Measurements from ENCODE around the gene PPM1N. TPM values are rescaled to one million over a fixed set of nuclear protein-coding genes. Genes with fewer than 3 reads are reported as not detected.

The PPM1N gene
- total and polyA plus RNA-seq, 2 of the 13 experiments (the other 11 are each of a cell fraction or from before 2014, with no cell fraction given), result 0.31 to 1.8 TPM

DNA sequence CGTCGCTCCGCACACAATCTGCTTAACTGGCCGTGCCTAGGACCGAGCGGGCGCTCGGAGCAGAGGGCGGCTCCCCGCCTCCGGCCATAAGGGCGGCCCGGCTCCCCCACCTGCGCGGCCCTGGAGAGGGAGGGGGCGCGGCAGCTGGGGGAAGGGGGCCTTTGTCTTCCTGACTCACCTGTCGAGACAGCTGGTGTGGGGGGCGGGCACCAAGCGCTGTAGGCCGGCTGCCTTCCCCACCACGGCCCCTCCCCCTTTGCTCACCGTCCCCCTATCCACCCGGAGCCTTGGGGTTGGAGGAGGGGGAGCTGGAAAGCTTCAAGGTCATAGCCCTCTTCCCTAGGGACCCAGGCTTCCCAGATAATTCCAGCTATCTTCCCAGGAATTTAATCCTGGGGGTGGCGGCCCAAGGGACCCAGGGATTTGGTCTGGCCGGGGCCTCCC is 10.2 kb downstream of the PPM1N start (continued):
- TF ChIP-seq, protein P1, sequence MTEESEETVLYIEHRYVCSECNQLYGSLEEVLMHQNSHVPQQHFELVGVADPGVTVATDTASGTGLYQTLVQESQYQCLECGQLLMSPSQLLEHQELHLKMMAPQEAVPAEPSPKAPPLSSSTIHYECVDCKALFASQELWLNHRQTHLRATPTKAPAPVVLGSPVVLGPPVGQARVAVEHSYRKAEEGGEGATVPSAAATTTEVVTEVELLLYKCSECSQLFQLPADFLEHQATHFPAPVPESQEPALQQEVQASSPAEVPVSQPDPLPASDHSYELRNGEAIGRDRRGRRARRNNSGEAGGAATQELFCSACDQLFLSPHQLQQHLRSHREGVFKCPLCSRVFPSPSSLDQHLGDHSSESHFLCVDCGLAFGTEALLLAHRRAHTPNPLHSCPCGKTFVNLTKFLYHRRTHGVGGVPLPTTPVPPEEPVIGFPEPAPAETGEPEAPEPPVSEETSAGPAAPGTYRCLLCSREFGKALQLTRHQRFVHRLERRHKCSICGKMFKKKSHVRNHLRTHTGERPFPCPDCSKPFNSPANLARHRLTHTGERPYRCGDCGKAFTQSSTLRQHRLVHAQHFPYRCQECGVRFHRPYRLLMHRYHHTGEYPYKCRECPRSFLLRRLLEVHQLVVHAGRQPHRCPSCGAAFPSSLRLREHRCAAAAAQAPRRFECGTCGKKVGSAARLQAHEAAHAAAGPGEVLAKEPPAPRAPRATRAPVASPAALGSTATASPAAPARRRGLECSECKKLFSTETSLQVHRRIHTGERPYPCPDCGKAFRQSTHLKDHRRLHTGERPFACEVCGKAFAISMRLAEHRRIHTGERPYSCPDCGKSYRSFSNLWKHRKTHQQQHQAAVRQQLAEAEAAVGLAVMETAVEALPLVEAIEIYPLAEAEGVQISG (CRISPR knock-in tag; IDR thresholded peaks at IDR 0.05), result no peak
- TF ChIP-seq, protein P2, sequence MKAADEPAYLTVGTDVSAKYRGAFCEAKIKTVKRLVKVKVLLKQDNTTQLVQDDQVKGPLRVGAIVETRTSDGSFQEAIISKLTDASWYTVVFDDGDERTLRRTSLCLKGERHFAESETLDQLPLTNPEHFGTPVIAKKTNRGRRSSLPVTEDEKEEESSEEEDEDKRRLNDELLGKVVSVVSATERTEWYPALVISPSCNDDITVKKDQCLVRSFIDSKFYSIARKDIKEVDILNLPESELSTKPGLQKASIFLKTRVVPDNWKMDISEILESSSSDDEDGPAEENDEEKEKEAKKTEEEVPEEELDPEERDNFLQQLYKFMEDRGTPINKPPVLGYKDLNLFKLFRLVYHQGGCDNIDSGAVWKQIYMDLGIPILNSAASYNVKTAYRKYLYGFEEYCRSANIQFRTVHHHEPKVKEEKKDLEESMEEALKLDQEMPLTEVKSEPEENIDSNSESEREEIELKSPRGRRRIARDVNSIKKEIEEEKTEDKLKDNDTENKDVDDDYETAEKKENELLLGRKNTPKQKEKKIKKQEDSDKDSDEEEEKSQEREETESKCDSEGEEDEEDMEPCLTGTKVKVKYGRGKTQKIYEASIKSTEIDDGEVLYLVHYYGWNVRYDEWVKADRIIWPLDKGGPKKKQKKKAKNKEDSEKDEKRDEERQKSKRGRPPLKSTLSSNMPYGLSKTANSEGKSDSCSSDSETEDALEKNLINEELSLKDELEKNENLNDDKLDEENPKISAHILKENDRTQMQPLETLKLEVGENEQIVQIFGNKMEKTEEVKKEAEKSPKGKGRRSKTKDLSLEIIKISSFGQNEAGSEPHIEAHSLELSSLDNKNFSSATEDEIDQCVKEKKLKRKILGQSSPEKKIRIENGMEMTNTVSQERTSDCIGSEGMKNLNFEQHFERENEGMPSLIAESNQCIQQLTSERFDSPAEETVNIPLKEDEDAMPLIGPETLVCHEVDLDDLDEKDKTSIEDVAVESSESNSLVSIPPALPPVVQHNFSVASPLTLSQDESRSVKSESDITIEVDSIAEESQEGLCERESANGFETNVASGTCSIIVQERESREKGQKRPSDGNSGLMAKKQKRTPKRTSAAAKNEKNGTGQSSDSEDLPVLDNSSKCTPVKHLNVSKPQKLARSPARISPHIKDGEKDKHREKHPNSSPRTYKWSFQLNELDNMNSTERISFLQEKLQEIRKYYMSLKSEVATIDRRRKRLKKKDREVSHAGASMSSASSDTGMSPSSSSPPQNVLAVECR (CRISPR knock-in tag; IDR thresholded peaks at IDR 0.05; ENCODE audit: borderline replicate concordance), result 0 out of 2 replicates have a peak, but pooled peaks have one; percentile 13
- TF ChIP-seq ADNP (CRISPR knock-in tag; IDR thresholded peaks at IDR 0.05) (no peak), NFE2L2 (IDR thresholded peaks at IDR 0.05; ENCODE audit: low read length) (no peak), SIX1 (CRISPR knock-in tag; IDR thresholded peaks at IDR 0.05; ENCODE audit: borderline replicate concordance) (no peak), ZNF720 (CRISPR knock-in tag; IDR thresholded peaks at IDR 0.05) (no peak), SRSF1 (optimal IDR thresholded peaks at IDR 0.05; ENCODE audit: low read depth, low read length) (no peak), ZNF567 (CRISPR knock-in tag; IDR thresholded peaks at IDR 0.05; ENCODE audit: borderline replicate concordance) (no peak), SETDB1 (CRISPR knock-in tag; IDR thresholded peaks at IDR 0.05; ENCODE audit: borderline replicate concordance) (no peak), ZNF605 (CRISPR knock-in tag; IDR thresholded peaks at IDR 0.05) (peak; percentile 55; the same call in 1 of the 2 replicates), ZNF615 (CRISPR knock-in tag; IDR thresholded peaks at IDR 0.05; ENCODE audit: borderline replicate concordance) (no peak), NFE2 (CRISPR knock-in tag; IDR thresholded peaks at IDR 0.05) (no peak), MYC (CRISPR knock-in tag; IDR thresholded peaks at IDR 0.05; ENCODE audit: borderline replicate concordance) (0 out of 2 replicates have a peak, but pooled peaks have one; percentile 22), SNAI1 (CRISPR knock-in tag; IDR thresholded peaks at IDR 0.05; ENCODE audit: borderline replicate concordance) (no peak), ELF1 (CRISPR knock-in tag; IDR thresholded peaks at IDR 0.05) (no peak), ZNF20 (CRISPR knock-in tag; IDR thresholded peaks at IDR 0.05) (no peak), RBM39 (IDR thresholded peaks at IDR 0.05; ENCODE audit: low read depth, low read length, poor library complexity, severe bottlenecking) (peak; percentile 35), ZNF644 (CRISPR knock-in tag; IDR thresholded peaks at IDR 0.05; ENCODE audit: low read depth) (no peak), ZSCAN22 (CRISPR knock-in tag; IDR thresholded peaks at IDR 0.05) (no peak), ZNF205 (CRISPR knock-in tag; IDR thresholded peaks at IDR 0.05) (peak; percentile 79; the same call in 1 of the 2 replicates)
- TF ChIP-seq, protein P3, sequence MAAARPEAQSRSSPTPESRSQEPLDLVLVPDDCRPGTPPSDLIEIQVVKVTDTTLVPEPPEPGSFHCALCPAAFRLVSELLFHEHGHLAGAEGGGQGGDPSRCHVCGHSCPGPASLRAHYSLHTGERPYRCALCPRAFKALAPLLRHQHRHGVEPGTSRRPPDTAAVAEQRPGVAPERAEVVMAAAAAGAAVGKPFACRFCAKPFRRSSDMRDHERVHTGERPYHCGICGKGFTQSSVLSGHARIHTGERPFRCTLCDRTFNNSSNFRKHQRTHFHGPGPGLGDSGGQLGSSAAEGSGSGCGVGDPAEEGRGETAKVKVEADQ (CRISPR knock-in tag; IDR thresholded peaks at IDR 0.05; ENCODE audit: borderline replicate concordance), result no peak
- TF ChIP-seq, protein P4, sequence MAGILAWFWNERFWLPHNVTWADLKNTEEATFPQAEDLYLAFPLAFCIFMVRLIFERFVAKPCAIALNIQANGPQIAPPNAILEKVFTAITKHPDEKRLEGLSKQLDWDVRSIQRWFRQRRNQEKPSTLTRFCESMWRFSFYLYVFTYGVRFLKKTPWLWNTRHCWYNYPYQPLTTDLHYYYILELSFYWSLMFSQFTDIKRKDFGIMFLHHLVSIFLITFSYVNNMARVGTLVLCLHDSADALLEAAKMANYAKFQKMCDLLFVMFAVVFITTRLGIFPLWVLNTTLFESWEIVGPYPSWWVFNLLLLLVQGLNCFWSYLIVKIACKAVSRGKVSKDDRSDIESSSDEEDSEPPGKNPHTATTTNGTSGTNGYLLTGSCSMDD (CRISPR knock-in tag; IDR thresholded peaks at IDR 0.05), result no peak
